SHP77 treated with DMSO at 0.1 percent for 48 hours (cell line): ENCODE data around the gene GALC.

Source experiments
- DNase-seq: peaks from one replicate; lab custom pipeline; 2025; lab: John Stamatoyannopoulos, UW

The GALC gene

DNA sequence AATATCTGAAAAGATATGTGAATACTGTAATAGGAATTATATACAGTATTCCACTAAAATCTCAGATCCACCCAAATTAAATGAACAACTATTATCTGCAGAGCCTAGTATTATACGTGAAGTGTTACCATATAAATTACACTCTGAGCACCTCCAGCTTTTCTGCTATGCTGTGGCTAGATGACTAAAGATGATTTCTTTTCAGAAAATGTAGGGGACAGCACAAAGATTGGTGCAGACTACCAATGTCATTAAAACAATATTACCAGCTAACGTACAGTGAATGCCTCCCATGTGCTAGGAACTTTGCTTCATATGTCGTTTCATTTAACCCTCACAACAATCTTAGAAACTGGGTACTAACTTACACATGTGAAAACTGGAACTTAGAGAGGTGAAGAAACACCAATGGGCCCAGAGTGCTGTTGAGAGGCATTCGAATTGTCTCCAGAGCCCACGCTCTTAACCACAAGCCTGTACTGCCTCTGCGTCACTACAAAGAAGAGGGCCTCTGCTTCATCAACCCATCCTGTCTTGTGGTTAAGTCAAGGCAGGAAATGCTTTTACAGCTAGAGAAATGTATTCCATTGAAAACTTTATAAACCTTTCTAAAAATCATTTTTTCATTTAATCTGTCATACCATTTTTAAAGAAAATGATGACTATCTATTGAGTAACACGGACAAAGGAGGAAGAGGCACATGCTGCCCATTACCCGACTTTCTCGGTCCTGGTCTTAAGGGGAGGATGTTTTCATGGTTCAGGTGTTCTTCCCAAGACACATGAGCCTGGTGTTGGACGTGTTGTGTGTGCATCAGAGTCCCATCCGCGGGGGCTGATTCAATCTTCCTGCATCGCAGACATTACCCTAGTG lies 13.2 kb upstream of the GALC start:
- DNase-seq: no peak

DNA sequence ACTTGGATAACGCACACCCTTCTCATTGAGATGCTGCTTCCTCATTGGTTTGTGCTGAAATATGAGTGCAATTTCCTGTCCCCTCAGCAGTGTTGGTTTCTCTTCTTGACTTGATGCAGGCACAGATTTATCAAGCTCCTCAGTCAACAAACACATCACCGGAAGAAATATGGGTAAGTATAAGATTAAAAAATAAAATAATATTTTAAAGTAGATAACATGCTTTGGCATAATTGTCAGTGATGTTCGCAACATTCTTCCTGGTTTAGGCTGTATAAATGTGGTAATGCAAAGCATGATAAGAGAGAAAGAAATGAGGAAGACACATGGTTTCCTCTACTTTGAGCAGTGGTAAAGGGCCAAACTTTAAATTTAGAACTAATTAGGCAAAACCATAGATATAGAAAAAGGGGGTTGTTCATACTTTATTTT lies 12.1 kb upstream of the GALC start, which contains the start of gene GPR65:
Gene GPR65 (plus strand): TSS at position 86 of the 432 bp plus-strand sequence. CDS start 5,713 bp downstream, outside the sequence.
- no peak for DNase-seq

DNA sequence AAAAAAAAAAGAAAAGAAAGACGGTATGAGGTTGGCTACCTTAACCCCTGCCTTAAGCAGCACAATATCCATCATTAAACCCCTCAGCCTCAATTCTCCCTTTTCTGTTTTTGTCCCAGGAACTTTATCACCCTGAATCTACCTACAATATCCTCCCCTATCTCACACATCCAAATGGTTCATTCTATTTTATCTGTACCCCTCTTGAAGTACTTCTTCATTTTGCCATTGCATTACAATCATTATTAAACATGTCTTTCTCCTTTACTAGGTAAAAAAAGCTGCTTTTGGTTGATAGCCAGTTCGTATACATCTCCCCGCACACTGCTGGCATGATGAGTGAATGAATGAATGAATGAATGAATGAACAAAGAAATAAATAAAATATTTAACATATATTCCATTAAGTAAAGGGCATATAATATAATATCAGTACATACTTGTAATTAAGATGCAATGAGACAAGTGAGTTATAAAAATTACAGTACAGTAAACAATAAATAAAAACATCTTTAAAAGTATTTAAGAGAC lies 11.6 kb upstream of the GALC start:
- no peak for DNase-seq

DNA sequence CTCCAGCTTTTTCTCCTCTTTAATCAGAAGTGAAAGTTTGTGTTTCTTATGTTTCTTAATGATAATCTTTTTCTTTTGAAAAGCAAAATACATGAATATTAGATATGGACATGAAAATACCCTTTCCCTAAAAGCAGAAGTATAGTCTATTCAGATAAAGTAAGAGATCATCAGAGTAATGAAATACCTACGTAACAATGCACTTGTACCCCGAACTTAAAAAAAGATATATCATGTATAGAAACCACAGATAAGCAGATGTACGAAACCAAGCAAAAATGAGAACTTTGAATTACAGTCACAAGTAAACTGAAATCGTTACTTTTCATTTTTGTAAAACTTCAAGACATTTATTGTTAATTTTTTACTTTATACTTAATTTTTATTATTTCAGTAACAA lies 10.4 kb upstream of the GALC start:
- no peak for DNase-seq

DNA sequence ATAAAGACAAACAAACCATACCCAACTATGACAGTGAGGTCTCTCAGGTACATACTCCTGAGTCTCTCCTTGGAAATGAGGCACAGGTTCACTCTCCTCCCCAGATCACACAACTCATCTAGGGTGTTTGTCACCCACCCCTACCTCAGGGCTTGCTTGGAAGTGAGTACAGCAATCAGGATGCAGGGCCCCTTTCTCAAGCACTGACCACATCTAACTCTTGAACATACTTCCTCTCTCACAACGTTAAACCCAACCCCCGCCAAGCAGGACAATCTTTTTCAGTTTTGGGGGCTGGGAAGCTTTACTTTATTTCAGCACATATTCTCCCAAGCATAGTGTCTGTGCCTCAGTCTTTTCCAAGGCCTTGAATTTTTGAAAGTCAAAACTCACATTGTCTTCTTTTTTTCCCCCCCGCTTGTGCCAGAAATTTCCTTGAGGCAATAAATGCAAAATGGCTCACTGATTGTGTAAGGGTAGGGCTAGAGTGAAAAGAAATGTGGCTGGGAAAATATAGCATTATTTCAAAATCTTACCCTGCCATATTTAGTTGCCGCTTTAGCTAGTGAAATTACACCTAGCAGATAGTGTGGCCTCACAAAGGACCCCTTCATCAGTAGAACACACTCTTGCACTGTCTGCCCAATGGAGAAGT lies 9.6 kb upstream of the GALC start:
- DNase-seq: no peak

DNA sequence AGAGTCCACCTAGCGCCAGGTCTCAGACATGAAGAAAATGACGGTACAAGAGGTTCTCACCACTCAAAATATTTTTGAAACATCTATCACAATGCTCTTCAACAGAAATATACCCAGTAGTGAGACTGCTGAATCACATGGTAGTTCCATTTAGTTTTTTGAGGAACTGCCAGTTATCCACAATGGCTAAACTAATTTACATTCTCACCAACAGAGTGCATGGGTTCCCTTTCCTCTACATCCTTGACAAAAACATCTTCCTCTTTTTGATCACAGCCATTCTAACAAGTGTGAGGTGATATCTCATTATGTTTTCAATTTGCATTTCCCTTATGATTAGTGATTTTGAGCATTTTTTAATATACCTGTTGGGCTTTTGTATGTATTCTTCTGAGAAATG lies 6.3 kb upstream of the GALC start:
- no peak for DNase-seq

DNA sequence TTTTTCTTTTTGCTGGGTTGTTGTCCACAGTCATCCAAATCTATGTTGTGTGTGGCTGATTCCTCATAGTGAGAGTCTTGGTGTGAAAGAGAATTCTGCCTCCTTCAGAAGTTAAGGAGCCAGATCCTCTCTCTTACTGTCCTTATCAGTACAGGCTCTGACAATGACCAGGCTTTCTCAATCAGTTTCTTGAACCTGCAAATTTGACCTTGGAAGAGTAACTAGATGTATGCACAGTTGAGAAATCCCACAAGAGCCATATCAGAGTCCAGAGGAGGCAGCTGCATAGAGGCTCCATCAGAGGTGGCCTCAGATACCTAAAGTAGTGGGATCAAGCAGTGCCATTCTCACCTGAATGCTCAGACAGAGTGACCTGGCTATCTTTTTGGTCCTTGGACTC lies 5.5 kb upstream of the GALC start:
- no peak for DNase-seq

DNA sequence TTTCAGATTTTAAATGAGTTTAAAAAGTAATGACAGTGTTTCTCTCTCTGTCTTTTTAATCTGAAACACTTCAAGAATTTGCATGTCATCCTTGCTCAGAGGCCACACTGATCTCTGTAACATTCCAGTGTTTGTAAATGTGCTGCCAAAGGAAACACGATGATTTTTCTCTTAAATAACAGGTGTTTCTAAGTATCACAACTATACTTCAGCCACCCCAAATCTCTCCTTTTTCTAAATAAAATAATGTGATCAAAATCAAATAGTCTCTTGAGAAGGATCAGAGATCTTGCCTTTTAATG lies 3.3 kb upstream of the GALC start:
- DNase-seq: no peak

DNA sequence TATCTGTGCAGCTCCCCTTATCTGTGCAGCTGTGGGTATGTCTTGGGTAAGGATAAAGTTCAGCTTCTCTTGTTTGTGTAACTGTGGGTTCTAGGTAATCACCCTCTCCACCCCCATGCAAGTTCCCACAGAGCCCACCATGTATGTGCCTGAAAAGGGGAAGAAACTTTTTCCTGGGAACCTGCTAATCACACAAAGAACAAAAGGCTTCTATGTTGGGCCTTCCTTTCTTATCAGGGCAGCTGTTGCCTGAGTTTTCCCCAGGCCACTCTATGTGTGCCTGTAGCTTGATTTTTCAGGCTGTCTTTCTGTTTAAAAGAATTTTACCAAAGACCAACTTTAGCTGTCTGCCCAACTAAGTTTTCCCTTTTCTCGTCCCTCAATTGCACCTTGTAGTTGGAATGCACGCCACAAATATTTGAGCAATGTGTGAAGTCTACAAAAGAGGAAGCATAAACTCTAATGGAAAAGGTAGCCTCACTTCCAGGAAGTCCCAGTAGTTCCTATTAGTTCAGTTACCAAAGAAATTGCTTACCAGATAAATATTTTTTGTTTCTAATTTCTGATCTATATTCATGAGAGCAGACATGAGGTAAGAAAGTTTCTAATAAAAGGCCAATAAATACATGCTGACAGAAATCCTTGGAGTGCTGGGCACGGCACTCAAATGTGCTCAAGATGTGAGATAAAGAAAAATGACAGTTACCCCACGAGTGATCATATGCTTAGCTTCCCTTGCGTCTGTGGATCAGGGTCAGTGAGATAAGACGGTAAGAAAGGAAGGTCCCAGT lies 2.7 kb upstream of the GALC start:
- DNase-seq: no peak

DNA sequence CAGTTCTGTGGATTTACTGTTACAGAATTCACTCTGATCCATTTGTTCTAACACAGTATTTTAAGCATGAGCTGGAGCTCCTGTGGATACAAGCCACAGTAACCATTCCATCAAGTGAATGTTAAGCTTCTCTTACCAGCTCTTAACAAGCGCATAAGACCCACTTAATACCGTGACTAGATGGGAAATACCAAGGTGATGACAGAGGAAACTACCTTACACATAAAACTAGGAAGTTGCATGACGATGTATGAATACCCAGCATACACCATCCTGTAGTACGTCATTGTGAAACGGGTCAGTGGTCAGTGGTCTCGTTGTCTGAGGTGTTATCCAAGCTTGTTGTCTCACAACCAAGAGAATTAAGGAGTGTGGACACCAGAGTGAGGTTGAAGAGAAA lies 2.0 kb upstream of the GALC start:
- DNase-seq: no peak

DNA sequence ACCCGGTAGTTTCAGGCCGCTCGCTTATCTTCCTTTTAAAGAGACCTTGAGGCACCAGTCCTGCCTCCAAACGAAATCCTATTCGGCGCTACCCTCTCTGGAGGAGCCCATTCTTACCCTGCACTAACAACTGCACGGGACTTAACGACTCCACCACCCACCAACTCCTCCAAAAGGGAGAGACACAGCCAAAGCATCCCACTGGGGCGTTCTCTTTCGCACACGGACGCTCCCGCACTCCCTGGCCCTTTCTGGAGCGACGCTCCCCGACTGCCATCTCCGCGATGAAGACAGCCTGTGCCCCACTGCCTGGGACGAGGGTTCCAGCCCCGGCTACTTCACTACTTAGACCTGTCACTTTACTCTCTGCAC lies 650 bp downstream of the GALC start:
- no peak for DNase-seq

DNA sequence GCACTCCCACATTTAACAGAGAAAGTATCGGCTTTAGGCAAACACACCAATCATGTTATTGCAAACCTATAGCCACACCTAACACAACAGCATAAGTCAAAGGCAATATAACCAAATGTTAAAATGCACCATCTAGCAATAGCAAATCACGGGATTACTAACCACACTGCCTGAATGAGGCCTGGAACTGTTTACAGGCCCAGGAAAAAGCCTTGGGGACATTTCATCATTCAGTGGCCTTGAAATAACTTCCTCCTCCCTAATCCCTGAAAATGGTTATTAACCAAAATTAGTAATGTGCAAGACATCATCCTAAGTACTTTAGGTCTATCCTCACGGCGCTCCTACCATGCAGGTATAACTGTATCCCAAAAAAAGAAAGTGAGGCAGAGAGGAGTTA lies 2.3 kb downstream of the GALC start:
- no peak for DNase-seq

DNA sequence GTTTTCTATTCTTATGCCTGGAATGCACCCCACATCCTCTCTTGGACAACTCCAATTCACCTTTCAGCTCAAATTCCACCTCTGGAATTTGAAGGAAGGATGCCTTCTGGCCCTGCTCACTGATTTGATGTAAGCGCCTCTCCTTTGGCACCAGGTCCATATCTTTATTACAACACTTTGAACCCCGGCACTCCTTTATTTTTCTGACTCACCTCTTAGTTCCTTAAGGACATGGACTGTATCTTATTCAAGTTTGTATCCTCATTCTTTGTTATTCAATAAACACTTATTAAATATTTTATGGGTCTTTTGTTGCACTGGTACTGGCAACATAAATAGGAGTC lies 3.1 kb downstream of the GALC start:
- DNase-seq: no peak

DNA sequence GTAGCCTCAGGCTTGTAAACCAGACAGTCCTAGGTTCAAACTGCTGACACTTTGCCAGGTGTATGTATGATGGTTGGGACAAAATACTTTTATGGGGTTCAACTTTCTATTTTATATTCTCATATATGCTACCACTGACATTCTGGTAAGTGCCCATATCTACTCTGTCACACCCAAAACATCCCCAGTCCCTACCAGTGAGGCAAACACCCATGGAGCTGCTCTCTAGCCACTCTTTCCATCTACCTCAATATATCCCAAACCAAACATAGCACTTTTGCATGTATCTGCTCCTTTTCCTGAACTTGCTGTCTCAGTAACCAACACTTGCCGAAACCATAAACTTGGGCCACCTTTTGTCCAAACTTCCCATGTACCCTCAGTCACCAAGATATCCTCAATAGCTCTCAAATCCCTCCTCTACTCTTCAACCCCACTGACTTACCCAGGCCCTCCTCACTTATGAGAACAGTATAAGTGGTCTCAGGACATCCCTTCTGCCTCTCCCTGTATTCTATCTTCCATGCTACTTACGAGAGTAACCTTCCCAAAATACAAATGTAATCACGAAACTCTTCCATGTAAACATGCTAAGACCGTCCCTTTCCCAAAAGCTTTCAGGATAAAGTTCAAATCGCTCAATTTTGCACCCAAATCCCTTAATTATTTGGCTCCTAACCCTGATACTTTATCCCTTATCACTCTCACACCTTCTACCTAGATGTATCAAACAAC lies 3.6 kb downstream of the GALC start:
- no peak for DNase-seq

DNA sequence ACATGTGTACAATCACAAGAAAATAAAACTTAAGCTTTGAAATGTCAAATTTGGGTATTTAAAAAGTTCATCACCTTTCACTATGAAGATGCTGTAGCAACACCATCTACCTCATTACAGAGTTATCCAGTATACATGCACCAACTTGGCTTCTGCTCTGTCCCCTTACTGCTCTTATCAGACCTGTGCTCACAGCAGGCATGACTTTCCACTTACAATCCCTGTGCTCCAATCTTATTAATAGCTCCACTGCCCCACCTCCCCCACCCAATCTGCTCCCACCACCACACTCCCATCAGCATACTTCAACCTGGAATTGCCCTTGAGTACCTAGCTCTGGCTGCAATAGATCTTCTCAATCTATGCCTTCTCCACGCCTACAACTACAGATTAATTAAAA lies 13.3 kb downstream of the GALC start:
- DNase-seq: no peak

DNA sequence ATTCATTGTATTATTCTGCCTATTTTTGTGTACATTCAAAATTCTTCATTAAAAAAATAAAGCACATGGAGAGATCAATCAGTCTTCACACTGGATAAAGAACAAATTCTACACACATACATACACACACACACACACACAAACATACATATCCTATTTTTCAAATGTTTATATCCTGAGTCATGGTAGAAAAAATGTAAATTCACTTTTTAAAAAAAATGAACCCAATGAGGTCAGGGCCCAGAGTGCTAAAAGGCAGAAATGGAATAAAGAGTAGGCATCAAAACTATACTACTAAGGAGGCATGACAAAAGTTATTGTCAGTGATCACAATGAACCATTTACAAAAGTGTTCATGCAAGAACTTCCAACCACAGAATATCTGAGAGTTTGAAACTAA lies 17.3 kb downstream of the GALC start:
- no peak for DNase-seq

DNA sequence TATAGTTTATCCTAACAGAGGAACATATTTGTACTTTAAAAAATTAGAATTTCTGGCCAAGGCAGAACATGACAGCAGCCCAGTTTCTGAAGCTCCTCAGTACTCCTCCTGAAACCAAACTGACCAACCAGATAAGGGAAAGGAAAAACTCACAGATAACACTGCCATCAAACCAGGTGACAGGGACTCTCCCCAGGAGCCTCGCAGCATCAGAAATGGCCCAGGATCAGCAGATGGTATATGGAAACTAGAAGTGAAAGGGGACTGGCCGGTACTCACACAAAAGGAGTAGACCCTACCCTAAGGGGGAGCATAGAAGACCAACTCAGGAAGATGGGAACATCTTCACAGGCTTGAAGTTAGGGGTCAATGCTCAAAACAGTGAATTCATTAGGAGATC lies 22.0 kb downstream of the GALC start:
- DNase-seq: no peak

DNA sequence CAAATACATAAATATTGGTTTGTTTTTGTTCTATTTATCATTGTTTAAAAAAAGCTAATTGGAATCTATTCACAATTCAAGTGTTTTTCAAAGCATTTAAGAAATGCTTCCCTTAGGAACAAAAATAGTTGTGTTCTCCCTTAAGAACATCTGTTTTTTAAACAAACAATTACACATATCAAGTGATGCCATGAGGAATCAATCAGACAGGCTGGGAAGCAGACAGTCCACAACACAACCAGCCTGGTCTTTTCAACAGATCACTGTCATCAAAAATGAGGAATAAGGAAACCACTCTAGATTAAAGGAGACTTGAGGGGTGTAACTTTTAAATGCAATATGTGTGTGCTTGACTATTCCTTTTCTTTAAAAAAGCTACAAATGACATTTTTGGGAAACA lies 25.5 kb downstream of the GALC start:
- DNase-seq: no peak

DNA sequence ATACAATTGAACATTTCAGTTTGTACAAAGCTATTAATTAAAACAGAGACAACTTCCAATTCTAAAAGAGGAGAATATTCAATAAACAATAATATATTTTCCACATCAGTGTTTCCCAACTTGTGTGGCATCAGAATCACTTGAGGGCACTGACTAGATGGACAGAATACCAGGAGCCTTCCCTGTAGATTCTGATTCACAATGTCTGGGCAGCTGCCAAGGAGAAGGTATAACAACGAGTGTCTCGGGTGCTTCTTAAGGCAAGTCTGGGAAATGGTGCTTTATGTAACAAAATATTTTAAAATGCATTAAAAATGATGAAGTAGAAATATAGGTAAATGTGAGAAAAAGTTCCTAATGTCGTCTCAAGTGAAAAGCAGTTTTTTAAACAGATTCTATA lies 26.2 kb downstream of the GALC start:
- DNase-seq: no peak

DNA sequence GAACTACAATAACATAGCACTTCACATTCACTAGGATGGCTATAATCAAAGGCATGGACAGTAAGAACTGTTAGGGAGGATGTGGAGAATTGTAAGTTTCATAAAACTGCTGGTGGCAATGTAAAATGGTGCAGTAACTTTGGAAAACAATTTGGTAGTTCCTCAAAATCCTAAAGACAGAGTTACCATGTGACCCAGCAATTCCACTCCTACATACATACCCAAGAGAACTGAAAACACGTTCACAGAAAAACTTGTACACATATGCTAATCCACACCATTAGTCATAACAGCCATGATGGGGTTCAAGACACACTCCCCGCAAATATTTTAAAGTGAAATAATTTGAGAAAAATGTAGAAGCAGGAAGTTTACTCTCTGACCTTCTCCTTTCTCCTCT lies 31.7 kb downstream of the GALC start:
- no peak for DNase-seq

DNA sequence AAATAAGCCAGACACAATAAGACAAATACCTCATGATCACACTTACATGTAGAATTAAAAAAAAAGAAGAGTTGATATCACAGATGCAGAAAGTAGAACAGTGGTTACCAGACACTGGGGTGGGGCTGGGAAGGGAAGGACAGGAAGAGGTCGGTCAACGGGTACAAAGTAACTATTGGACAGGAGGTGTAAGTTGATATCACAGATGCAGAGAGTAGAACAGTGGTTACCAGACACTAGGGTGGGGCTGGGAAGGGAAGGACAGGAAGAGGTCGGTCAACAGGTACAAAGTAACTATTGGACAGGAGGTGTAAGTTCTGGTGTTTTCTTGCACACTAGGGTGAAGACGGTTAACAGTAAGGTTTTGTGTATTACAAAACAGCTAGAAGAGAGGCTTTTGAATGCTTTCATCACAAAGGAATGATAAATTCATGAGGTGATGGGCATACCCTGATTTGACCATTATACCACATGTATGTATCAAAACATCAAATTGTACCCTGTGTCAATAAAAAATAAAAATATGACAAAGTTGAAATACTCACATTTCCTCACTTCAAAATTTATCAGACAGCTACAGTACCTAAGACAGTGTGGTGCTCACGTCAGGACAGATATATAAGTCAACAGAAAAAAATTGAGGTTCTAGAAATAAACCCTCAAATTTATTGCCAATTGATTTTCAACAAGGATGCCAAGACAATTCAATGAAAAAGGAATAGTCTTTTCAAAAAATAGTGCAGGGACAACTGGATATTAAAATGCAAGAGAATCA lies 32.8 kb downstream of the GALC start:
- no peak for DNase-seq
